ENCODE data around the gene NECTIN3. TPM values are rescaled to one million over a fixed set of nuclear protein-coding genes. Genes with fewer than 3 reads are reported as not detected.

The NECTIN3 gene
- total RNA-seq, 1 donor from 2014 or later: 13.2 TPM

GRCh38 chr3:111236836-111237713, 165.5 kb downstream of the NECTIN3 start:
- Histone ChIP-seq H3K27me3 (ENCODE audit: control insufficient read depth, insufficient read depth, low read length) (no peaks in the 10 kb centered on the region), H3K4me3 (ENCODE audit: low read depth, low read length) (no peak overlapping the region), H3K36me3 (ENCODE audit: control insufficient read depth, insufficient read depth, low read length) (no peaks in the 10 kb centered on the region)
- FAIRE-seq (no peak), DNase-seq (ENCODE audit: low read depth) (peak; percentile 49)
- no peak for TF ChIP-seq CTCF (IDR thresholded peaks at IDR 0.05; ENCODE audit: insufficient read depth, low read length, severe bottlenecking)

GRCh38 chr3:111237946-111238345, 166.3 kb downstream of the NECTIN3 start:
- H3K36me3 ChIP-seq (ENCODE audit: control insufficient read depth, insufficient read depth, low read length): no peaks in the 10 kb centered on the region
- H3K27me3 ChIP-seq (ENCODE audit: control insufficient read depth, insufficient read depth, low read length): no peaks in the 10 kb centered on the region
- H3K4me3 ChIP-seq (ENCODE audit: low read depth, low read length): no peak overlapping the region
- FAIRE-seq (no peak), DNase-seq (ENCODE audit: low read depth) (no peak)
- TF ChIP-seq CTCF (IDR thresholded peaks at IDR 0.05; ENCODE audit: insufficient read depth, low read length, severe bottlenecking): no peak

- no peak for DNase-seq (ENCODE audit: low read depth)
- no peak for TF ChIP-seq CTCF (IDR thresholded peaks at IDR 0.05; ENCODE audit: insufficient read depth, low read length, severe bottlenecking)
- H3K27me3 ChIP-seq (ENCODE audit: control insufficient read depth, insufficient read depth, low read length): no peaks in the 10 kb centered on the region
- no peak overlapping the region for H3K4me3 ChIP-seq (ENCODE audit: low read depth, low read length)
- H3K36me3 ChIP-seq (ENCODE audit: control insufficient read depth, insufficient read depth, low read length): no peaks in the 10 kb centered on the region
- no peak for FAIRE-seq
Measured at GRCh38 chr3:111238885-111239284, 167.3 kb downstream of the NECTIN3 start.

GRCh38 chr3:111241960-111242359, 170.3 kb downstream of the NECTIN3 start:
- TF ChIP-seq CTCF (IDR thresholded peaks at IDR 0.05; ENCODE audit: insufficient read depth, low read length, severe bottlenecking): no peak
- no peak for DNase-seq (ENCODE audit: low read depth)
- no peaks in the 10 kb centered on the region for H3K27me3 ChIP-seq (ENCODE audit: control insufficient read depth, insufficient read depth, low read length)
- no peaks in the 10 kb centered on the region for H3K36me3 ChIP-seq (ENCODE audit: control insufficient read depth, insufficient read depth, low read length)
- FAIRE-seq: no peak
- H3K4me3 ChIP-seq (ENCODE audit: low read depth, low read length): no peak overlapping the region

Measured in bronchial epithelial cell (primary cell).